HG02840 (cell line): ENCODE results near the gene ANKRD37.
"Not testable (repeated sequence)": the region's sequence is repeated elsewhere in the genome, so short reads cannot be mapped to it uniquely, and the experiment has no call there.

Source experiments
- ATAC-seq: cut with Tn5 transposase; IDR thresholded peaks from one replicate; pipeline ENCODE4 v1.9.1; 2021; ENCODE audit warnings: mild to moderate bottlenecking, moderate library complexity, moderate number of reproducible peaks; ENCODE audit not compliant: unreplicated experiment, low FRiP score

The ANKRD37 gene, protein sequence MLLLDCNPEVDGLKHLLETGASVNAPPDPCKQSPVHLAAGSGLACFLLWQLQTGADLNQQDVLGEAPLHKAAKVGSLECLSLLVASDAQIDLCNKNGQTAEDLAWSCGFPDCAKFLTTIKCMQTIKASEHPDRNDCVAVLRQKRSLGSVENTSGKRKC

DNA sequence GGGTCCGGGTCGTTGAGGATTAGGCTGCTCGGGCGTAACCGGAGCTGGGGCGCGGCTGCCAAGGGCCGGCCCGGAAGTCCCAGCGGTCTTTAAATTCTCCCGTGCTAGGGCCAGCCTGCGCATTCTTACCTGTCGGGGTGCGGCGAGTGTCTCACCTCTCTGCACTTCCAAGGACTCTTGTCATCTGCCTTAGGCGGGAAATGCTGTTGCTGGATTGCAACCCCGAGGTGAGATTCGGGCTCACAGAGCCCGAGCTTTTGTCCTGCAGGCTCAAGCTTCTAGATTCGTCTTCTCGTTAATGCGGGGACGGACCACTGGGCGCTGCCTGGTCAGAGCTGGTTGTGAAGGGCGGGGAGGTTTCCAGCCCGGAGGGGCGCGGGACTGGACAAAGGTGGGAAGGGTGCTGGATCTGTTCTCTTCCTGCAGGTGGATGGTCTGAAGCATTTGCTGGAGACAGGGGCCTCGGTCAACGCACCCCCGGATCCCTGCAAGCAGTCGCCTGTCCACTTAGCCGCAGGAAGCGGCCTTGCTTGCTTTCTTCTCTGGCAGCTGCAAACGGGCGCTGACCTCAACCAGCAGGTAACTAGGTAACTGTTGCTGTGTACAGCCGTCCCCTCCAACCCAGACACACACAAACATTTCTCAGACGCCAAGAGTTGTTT, at the start of gene ANKRD37:
Gene ANKRD37 (plus strand): TSS at position 118 of the 662 bp plus-strand sequence. CDS start 83 bp downstream, at position 201.
- ATAC-seq, result no peak

DNA sequence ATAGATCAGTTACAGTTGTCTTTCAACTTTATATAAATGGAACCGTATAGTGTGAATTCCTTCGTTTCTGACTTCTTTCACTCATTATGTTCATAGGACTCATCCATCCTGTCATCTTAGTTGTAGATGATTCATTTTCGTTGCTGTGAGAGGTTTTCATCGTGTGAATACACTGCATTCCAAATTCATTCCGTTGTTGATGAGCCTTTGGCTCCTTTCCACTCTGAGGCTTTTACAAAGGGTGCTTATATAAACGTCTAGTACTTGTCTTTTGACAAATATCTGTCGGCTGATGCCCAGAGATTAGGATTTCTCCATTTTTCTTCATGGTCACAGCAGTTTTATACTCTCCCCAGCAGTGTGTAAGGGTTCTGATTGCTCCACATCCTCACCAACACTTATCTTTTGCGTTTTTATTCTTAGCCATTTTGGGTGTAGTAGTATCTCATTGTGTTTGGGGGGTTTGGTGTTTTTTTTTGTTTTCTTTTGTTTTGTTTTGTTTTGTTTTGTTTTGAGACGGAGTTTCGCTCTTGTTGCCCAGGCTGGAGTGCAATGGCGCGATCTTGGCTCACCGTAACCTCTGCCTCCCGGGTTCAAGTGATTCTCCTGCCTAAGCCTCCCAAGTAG, 49.6 kb upstream of the ANKRD37 start:
- no peak for ATAC-seq

DNA sequence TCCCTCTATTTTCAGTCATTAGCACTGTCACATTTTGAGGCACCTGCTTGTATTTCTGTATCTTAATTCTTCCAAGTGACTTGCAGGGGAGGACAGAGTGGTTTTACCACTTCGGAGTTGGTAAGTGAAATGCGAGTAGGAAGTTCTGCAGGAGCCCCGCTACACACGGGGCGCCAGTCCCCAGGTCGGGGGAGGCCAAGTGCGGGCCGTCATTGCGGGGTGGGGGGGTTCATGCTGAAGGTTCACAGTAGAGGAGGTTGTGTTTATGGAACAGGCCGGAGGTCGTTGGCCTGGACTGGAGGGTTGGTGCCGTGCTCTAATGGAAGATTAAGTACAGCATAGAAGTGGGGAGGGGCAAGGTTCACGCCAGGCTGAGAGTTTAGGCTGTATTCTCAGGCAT, 45.0 kb upstream of the ANKRD37 start:
- no peak for ATAC-seq

DNA sequence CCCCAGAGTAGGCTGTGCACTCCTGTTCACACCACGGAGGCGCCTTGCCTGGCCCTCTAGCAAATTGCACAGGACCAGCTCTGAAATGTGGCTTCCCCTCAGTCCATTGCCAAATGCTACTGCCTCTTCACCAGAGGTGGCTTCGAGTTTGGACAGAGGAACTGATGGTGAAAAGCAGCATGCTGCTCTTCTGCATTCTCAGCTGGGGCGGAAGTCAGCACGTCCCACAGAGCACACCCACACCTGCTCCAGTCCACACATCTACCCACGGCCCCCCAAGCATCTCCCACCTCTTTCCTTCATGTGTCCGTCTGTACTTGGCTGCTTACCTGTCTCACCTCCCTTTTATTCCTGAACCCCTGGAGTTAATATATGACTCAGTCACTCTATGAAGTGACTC, 44.4 kb upstream of the ANKRD37 start:
- no peak for ATAC-seq

DNA sequence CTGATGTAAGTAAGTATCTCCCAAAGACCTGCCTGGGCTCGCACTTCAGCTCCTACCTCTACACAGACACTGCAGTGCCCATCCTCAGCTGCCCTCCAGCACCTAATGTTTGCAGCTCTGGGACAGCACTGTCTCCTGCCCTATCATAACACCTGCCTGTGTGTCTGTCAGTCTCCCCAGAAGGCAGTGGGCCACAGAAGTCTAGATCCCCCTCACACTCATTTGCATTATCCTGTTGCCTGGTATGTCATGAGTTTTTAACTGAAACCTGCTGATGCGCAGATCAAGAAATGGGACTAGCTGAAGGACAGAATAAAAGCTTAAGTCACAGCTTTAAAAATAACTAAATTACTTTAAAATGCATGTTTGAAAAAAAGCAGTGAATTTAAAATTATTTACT, 43.9 kb upstream of the ANKRD37 start:
- ATAC-seq, result no peak

DNA sequence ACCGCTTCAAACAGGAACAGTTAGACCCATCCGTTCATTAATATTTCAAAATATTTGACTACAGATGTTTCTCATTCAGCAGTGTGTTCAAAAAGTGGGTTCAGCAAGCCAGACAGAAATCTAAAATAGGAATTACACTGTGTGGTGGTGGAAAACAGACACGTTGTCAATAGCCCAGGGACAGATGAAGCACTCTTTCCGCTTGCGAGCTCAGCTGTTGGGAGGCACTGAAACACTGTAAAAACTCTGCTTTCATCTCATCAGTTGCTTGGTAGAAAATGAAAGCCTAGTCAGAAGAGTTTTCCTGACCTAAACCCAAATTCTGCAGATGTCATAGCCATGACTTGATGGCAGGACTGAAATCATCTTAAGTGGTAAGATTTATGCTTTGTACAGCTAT, 39.4 kb upstream of the ANKRD37 start:
- no peak for ATAC-seq

DNA sequence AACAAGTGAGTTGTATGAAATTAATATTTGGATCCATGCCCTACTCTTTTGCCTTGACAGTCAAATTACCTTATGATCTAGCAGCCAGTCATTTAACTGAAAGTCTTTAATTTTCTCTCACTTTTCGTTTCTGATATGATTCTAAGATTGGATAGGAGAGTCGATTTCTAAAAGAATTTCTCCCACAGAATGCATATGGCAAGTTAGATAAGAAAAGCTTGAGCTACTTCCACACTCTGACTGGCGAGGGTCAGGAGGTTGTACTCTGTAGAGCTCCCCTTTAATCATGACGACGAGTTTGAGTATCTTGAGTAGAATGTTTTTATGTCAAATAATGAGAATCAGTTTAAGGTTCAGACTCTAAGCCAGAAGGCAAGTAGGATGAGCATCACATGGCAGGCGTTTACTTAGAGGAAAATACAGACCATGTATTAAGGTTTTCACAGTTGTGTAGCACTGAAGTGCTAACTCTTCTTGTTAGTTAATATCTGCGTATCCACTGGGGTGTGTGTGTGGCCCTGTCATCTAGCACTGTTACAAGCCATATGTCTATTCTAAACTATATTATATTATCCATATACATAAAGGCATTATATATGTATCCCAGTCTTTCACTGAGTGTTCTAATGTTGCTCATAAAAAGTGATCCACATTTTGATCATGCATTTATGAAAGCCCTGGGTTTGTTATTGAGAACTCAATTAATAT, 38.8 kb upstream of the ANKRD37 start:
- ATAC-seq, result no peak

DNA sequence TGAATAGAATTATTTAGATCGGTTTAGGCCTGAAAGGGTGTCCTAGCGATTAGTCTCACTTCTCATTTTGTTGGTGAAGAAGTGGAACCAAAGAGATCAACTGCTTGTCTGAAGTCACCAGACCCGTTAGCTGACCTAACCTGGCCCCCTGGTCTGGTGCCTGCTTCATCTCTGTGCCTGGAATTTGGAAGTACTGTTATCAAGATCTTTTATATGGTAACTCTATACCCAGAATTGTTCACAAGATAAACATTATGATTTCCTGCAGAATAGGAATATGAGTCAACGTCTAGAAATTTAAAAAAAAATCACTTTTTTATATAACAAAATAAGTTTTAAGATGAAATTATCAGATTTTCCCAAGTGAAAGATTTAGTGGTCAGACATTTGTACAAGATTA, 38.1 kb upstream of the ANKRD37 start:
- ATAC-seq, result no peak

DNA sequence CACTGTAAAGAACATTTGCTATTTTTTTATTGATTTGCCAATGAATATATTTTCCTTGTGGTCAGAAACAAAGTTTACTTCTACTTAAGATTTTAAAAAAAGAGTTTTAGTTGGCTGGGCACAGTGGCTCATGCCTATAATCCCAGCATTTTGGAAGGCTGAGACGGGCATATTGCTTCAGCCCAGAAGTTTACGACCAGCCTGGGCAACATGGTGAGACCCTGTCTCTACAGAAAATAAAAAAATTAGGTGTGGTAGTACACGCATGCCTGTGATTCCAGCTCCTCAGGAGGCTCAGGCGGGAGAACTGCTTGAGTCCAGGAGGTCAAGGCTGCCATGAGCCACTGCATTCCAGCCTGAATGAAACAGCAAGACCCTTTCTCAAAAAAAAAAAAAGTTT, 37.7 kb upstream of the ANKRD37 start:
- no peak for ATAC-seq

DNA sequence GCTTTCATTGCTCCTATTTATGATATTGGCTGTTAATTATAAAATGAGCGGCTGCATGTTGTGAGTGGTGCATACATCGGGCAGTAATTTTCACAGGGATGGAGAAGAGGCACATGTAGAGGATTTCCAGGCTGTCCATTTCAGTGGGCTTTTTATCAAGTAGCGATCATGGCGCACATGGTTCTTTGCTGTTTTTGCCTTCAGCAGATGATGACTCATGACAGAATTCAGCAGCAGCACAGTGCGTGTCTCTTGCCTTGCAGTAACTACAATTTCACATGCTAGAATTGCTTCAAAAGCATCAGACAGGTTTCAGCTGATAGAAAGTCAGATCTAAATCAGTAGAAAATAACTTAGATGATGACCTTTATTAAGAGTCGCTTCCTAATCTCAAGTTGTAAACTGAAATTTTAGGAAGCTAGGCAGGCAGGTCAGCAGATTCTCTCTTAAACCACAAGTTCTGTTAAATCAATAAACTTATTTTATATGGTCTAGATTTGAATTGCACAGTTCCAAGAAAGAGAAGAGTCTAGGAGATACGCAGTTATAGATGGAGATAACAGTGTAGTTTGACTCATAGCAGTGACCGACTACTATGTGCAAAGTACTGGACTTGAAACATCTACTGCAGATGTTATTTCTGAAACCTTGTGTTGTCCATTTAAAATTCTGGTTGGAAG, 36.7 kb upstream of the ANKRD37 start:
- no peak for ATAC-seq

DNA sequence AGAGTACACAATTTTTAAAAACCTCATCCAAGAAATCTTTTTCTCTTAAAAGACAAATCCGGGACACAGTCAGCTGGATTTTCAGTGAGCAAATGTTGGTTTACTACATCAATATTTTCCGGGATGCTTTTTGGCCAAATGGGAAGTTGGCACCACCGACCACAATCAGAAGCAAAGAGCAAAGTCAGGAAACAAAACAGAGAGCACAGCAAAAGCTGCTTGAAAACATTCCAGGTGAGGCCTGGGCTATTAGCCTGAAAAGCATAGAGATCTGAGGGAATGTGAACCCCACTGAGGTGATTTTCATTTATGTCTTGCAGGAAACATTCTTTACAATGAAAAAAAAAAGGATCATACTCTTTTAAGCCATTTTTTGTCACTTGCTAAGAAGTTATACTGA, 34.8 kb upstream of the ANKRD37 start:
- no peak for ATAC-seq

DNA sequence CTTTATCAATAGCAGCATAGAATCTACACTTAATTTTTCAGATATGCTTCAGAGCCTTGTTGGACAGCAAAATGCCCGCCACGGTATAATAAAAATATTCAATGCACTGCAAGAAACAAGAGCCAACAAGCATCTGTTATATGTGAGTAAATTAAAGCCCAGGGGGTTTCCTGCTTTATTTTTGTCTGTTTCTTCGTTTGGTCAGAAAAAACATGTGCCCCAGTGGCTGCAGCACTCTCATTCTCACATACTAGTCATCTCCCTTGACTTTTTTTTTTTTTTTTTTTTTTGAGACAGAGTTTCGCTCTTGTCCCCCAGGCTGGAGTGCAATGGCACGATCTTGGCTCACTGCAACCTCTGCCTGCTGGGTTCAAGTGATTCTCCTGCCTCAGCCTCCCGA, 34.1 kb upstream of the ANKRD37 start:
- not testable (repeated sequence) for ATAC-seq

DNA sequence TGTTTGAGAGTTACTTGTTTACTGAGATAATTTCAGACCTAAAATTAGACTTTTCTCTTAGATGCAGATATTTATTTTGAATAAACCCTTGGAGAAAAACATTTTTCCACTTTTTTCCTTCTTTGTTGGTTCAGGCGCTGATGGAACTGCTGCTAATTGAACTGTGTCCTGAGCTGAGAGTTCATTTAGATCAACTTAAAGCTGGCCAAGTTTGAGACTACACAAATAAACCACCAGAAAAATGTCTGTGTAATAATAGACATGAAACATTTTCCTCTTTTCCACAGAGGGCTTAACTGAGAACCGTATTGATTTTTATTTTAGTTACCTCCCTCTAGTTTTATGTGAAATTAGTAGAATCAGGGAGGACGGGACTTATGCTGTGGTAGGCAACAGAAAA, 33.4 kb upstream of the ANKRD37 start:
- ATAC-seq, result no peak

DNA sequence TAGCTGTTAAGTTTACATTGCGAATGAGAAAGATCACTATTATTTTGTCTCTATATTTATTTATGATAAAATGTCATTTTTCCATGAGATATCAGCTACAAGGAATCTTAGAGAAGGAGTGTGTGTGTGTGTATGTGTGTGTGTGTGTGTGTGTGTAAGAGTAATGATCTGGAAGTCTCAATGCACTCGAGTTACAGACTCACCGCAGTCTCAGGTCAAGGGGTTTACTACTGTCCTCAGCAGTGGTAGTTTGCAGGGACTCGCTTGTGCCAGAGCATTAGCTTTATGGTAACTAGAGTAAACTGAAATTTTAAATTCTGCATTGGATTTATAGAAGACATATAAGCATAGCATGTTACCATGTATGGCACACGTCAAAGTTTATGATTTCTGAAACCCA, 31.8 kb upstream of the ANKRD37 start:
- no peak for ATAC-seq

DNA sequence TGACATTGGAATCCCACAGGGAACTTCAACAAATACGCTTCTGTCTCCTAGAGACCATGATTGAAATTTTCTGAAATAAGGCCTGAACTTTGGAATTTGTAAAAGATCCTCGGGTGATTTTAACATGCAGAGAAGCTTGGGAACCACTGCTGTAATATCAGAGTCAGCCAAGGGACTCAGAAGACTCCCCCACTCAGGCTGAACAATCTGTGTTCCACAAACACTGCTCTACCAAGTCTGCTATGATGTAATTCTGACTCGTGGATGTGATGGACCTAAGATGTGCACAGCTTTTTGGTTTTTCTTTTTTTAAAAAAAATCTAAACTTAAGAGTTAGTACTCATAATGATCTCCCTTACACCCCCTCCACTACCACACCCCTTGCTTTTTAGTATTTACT, 26.9 kb upstream of the ANKRD37 start:
- ATAC-seq, result no peak

DNA sequence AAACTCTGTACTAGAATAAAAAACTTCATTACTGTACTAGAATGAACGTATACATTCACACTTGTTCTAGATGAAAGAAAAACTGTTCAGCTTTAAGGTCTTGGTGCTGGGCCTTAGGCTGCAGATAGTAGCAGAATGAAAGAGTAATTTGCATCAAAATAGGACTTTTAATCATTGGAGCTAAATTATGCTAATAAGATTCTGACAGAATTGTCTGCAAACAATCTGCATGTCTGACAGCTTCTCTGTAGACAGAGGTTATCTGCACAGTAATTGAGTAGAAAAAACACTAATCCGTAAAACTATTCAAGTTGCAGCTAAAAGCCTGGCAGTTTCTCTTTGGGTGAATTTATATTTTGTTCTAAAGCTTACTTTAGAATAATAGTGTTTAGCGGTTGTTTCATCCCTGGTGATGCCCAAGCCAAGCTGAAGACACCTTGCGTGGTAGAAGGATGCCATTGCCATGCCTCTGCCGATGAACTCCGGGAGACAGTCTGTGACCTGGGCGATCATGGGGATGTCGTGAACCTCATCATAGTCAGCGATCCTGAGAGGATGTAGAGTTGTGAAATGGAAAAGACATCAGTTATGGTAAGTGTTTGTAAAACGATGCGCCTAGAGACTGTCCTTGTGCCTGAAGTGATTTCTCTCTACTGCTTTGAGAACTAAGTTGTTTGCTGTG, 26.2 kb upstream of the ANKRD37 start:
- no peak for ATAC-seq

DNA sequence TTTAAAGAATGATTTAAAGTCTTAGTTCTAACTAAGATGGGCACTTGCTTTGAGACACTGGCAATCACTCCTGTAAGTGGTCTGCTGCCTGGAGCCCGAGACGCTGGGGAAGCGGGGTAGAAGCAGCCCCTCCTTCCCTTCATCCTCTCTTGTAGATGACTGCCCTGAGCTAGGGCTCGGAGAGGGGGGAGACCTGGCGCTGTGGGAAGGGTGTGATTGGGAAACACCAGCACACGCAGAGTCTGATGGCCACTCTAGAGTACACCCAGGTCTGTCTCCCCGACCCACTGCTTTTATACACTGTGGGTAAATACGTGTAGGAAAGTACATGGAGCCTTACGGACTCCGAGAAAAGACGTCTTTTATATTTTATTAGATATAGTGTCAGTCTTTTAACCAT, 24.9 kb upstream of the ANKRD37 start:
- no peak for ATAC-seq

DNA sequence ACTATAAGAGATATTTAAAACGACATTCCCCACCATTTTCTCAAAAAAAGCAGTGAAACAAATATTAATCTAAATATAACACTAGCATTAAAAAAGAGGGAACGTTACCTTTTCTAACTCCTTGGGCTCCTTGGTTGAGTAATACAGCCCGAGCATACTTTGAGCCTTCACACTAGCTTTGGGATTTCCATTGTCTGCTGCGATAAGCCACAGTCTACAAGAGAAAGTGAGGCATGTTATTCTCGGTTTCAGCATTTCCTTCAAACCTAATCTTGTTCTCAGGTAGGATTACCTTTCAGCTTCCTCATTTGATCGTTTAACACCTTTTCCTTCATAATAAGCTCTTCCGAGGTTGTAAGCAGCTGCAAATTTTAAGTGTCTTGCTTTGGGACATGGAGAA, 22.6 kb upstream of the ANKRD37 start:
- ATAC-seq, result no peak

DNA sequence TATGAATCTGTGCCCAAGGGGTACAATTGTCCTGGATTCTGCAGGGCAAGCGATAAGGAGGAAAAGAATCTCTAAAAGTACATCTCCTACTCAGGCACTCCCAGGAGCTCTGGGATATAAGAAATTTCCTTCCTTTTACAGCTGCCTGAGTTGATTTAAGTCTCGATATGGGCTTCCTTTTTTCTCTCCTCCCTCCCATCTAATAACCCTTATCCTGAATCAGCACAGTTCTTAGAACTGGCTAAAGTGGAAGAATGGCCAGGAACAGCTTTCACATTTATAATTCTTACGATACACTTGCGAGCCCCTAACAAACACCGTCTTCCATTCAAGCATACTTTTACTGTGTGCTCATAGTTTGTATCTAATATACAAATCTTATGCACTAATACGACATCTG, 22.1 kb upstream of the ANKRD37 start:
- ATAC-seq, result no peak

DNA sequence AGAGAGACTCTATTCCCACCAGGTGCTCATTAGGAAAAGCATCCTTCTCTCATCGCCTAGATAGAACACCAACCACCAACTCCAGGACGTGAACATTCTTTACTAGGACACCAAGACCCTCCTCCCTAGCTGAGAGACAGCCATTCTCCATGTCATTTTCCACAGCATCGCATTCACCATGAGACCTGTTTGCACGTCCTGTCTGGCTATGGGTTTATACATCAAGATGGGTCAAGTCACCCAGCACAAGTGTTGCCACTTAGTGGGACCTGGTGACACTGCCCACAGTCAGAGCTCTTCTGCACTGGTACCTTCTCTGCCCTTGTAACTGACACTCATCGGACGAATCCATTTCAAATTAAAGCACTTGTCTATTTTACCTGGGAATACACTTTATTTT, 18.4 kb upstream of the ANKRD37 start:
- no peak for ATAC-seq
